Subcutaneous preadipocyte (primary cell): Measurements from ENCODE around the gene SAAL1. TPM values are rescaled to one million over a fixed set of nuclear protein-coding genes. Genes with fewer than 3 reads are reported as not detected.

Experiments
- small RNA-seq: library from RNA; depleted of rRNA; stranded (forward); fragments of <200 nt; gene quantifications from one replicate; pipeline ENCODE3, GENCODE V24; 2012
- total RNA-seq: library from RNA; depleted of rRNA; stranded (reverse); fragments of >200 nt; gene quantifications from 2 replicates; pipeline ENCODE4 v1.2.3, GENCODE V29; 2012

The SAAL1 gene
- total RNA-seq: 22.8 and 24.2 TPM in 2 replicates

GRCh38 chr11:18105802-18106574 lies at the start of gene SAAL1:
Gene SAAL1 (minus strand): TSS chr11:18106082. CDS start chr11:18106041, 41 bp downstream.

GRCh38 chr11:18132341-18132740 lies 26.5 kb upstream of the SAAL1 start, which contains the start of gene MRGPRX3:
Gene MRGPRX3 (plus strand): TSS chr11:18132571. CDS start chr11:18137203, 4,632 bp downstream.

GRCh38 chr11:18046116-18046777 lies 59.6 kb downstream of the SAAL1 start, which contains the start of gene TPH1:
Gene TPH1 (minus strand): TSS chr11:18046269. CDS start chr11:18040762, 5,507 bp downstream.

Small RNA genes lying within 50 kb of the gene (small RNA-seq; reads per million reads assigned to genes)
- gene HIGD1AP5: not detected

Other genes starting within 250 kb of the SAAL1 start
- 15.2 and 18.0 TPM in 2 replicates for gene SERGEF, start 93.0 kb downstream of the SAAL1 start, total RNA-seq
- under 0.01 TPM in 2 replicates for gene TPH1, start 59.8 kb downstream of the SAAL1 start, total RNA-seq
- gene MRGPRX3, start 26.5 kb upstream of the SAAL1 start, total RNA-seq: not detected in 2 replicates
- not detected in 2 replicates for gene MRGPRX4, start 66.8 kb upstream of the SAAL1 start, total RNA-seq
- not detected in 2 replicates for gene SAA4, start 130.7 kb upstream of the SAAL1 start, total RNA-seq
- not detected in 2 replicates for gene SAA2, start 142.6 kb upstream of the SAAL1 start, total RNA-seq
- not detected in 2 replicates for gene SAA1, start 160.2 kb upstream of the SAAL1 start, total RNA-seq
- 18.7 and 30.7 TPM in 2 replicates for gene HPS5, start 216.1 kb upstream of the SAAL1 start, total RNA-seq
- 76.8 and 80.9 TPM in 2 replicates for gene GTF2H1, start 216.5 kb upstream of the SAAL1 start, total RNA-seq